HFFc6 (cell line): ENCODE measurements around the gene FCGR3A. TPM values are rescaled to one million over a fixed set of nuclear protein-coding genes. Genes with fewer than 3 reads are reported as not detected.

Experiments
- DNase-seq: peaks from one replicate; pipeline ENCODE4 v3.0.0-alpha.2; 2018
- H3K27ac Mint-ChIP-seq: 2 replicates; pipeline ENCODE4 v1.8.0; 2020; ENCODE audit warnings: mild to moderate bottlenecking, mixed read lengths
- H3K27me3 Mint-ChIP-seq: 2 replicates; pipeline ENCODE4 v1.8.0; 2021; ENCODE audit warnings: mild to moderate bottlenecking, moderate library complexity, mixed read lengths; ENCODE audit not compliant: insufficient read depth
- H3K36me3 Mint-ChIP-seq: 2 replicates; pipeline ENCODE4 v1.8.0; 2021; ENCODE audit warnings: low read depth, mixed read lengths
- H3K4me1 Mint-ChIP-seq: 2 replicates; pipeline ENCODE4 v1.8.0; 2020; ENCODE audit warnings: low read depth, mixed read lengths
- H3K4me3 Mint-ChIP-seq: 2 replicates; pipeline ENCODE4 v1.8.0; 2020; ENCODE audit warnings: mild to moderate bottlenecking, moderate library complexity, mixed read lengths
- H3K9me3 Mint-ChIP-seq: 2 replicates; pipeline ENCODE4 v1.8.0; 2020; ENCODE audit warnings: mild to moderate bottlenecking, mixed read lengths
- total RNA-seq, 6 experiments: library from RNA; stranded (reverse); fragmentation: NEBNext Ultra II Directional; extraction: Animal tissue kit (Norgen Biotek cat#: 25700); gene quantifications; 2 replicates in 1 of 6; 3 replicates in 5 of 6; pipeline ENCODE4 v1.2.3, GENCODE V29; 2021
- TF ChIP-seq, protein P1 (sequence below): fragments of 200-600 bp; sonication (generic); IDR thresholded peaks from 2 replicates; pipeline ENCODE4 v1.5.0; 2021; ENCODE audit warnings: antibody characterized with exemption, mild to moderate bottlenecking

The FCGR3A gene
- total RNA-seq, 6 experiments from 2014 or later: not detected

DNA sequence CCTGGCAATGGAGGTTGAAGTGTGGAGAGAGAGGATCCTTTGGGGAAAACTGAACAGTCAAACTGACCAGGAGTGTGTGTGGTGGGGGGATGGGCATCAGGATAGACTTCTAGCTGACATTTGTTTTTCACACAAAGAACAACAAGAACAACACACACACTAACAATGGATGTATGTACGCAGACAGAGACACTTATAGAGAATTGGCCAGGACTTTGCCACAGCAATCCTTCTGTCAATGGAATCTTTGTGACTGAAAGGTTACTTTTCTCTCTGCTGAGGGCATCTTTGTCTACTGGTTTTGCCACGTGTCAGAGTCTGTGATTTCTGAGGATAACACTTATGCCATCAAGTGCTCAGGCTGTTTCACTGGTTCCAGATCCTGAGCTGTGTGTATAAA is 56.8 kb downstream of the FCGR3A start:
- DNase-seq: no peak
- H3K36me3 Mint-ChIP-seq: no peaks in the 10 kb centered on the region
- no peak overlapping the region for H3K27ac Mint-ChIP-seq
- H3K4me3 Mint-ChIP-seq: no peak overlapping the region
- H3K4me1 Mint-ChIP-seq: no peaks in the 10 kb centered on the region
- TF ChIP-seq, protein P1, sequence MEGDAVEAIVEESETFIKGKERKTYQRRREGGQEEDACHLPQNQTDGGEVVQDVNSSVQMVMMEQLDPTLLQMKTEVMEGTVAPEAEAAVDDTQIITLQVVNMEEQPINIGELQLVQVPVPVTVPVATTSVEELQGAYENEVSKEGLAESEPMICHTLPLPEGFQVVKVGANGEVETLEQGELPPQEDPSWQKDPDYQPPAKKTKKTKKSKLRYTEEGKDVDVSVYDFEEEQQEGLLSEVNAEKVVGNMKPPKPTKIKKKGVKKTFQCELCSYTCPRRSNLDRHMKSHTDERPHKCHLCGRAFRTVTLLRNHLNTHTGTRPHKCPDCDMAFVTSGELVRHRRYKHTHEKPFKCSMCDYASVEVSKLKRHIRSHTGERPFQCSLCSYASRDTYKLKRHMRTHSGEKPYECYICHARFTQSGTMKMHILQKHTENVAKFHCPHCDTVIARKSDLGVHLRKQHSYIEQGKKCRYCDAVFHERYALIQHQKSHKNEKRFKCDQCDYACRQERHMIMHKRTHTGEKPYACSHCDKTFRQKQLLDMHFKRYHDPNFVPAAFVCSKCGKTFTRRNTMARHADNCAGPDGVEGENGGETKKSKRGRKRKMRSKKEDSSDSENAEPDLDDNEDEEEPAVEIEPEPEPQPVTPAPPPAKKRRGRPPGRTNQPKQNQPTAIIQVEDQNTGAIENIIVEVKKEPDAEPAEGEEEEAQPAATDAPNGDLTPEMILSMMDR: no peak
- H3K27me3 Mint-ChIP-seq: peaks cover 33% of the 10 kb centered on the region
- no peaks in the 10 kb centered on the region for H3K9me3 Mint-ChIP-seq

Other genes starting within 250 kb of the FCGR3A start
- gene MPZ, start 239.8 kb downstream of the FCGR3A start, total RNA-seq: 1 to 10 TPM in 1 of 6 experiments, under 1 TPM in 5; 0.28 to 1.1 (median 0.64) TPM
- 100 to 1,000 TPM; 237 to 285 (median 247) TPM for gene SDHC, start 235.4 kb downstream of the FCGR3A start, total RNA-seq
- gene CFAP126, start 181.9 kb downstream of the FCGR3A start, total RNA-seq: not detected
- under 1 TPM; 0.12 to 0.57 (median 0.29) TPM for gene FCGR2A, start 44.4 kb downstream of the FCGR3A start, total RNA-seq
- gene HSPA6, start 25.3 kb downstream of the FCGR3A start, total RNA-seq: under 1 TPM; 0.10 to 0.45 (median 0.19) TPM
- not detected for gene FCGR3B, start 81.4 kb upstream of the FCGR3A start, total RNA-seq
- not detected for gene FCGR2B, start 113.3 kb upstream of the FCGR3A start, total RNA-seq
- 1 to 10 TPM; 2.3 to 5.1 (median 2.9) TPM for gene FCRLA, start 157.4 kb upstream of the FCGR3A start, total RNA-seq
- 1 to 10 TPM; 3.3 to 5.1 (median 3.7) TPM for gene FCRLB, start 171.7 kb upstream of the FCGR3A start, total RNA-seq
- 10 to 100 TPM; 31.9 to 38.0 (median 36.4) TPM for gene DUSP12, start 200.0 kb upstream of the FCGR3A start, total RNA-seq
- 10 to 100 TPM; 23.7 to 29.9 (median 27.6) TPM for gene ATF6, start 216.5 kb upstream of the FCGR3A start, total RNA-seq